OCI-LY7 (cell line): ENCODE results near the gene DHPS. TPM values are rescaled to one million over a fixed set of nuclear protein-coding genes. Genes with fewer than 3 reads are reported as not detected.
"Not testable (repeated sequence)": the region's sequence is repeated elsewhere in the genome, so short reads cannot be mapped to it uniquely, and the experiment has no call there.

Experiments used
- BruUV-seq: library from RNA; stranded (reverse); fragments of 400-500 nt; replicated peaks from 2 replicates; lab custom pipeline; 2021; lab: Mats Ljungman, UMichigan
- CTCF ChIA-PET: fragments of 300-600 bp; sonication (Branson Sonifier 250); formaldehyde crosslinking; loops from one replicate; lab custom pipeline; 2022; ENCODE audit warnings: antibody characterized with exemption; ENCODE audit not compliant: unreplicated experiment; lab: Charles Lee
- POLR2A ChIA-PET: fragments of 300-600 bp; sonication (Branson Sonifier 250); formaldehyde crosslinking; loops from one replicate; lab custom pipeline; 2022; ENCODE audit warnings: antibody characterized with exemption; lab: Charles Lee
- DNase-seq: peaks from one replicate; pipeline ENCODE4 v3.0.0-alpha.2; 2015; ENCODE audit warnings: low spot score
- H2AFZ ChIP-seq: fragments of 200-600 bp; sonication (generic), shearing (Covaris generic); 2 replicates; pipeline ENCODE4 v1.6.1; 2014; ENCODE audit warnings: mild to moderate bottlenecking, antibody characterized with exemption, low read length, moderate library complexity
- H3K27ac ChIP-seq: fragments of 200-600 bp; sonication (generic); 2 replicates; pipeline ENCODE4 v1.5.1; 2014; ENCODE audit warnings: mixed run types, low read depth, mild to moderate bottlenecking, moderate library complexity, low read length, inconsistent platforms; ENCODE audit not compliant: poor library complexity, severe bottlenecking
- H3K36me3 ChIP-seq: fragments of 200-600 bp; sonication (generic); 2 replicates; pipeline ENCODE4 v1.6.1; 2014; ENCODE audit warnings: mild to moderate bottlenecking, antibody characterized with exemption, low read length, moderate library complexity, mixed read lengths; ENCODE audit not compliant: insufficient read depth
- H3K4me1 ChIP-seq: fragments of 200-600 bp; sonication (generic); 2 replicates; pipeline ENCODE4 v1.5.1; 2014; ENCODE audit warnings: mild to moderate bottlenecking, low read length; ENCODE audit not compliant: insufficient read depth, poor library complexity, severe bottlenecking
- H3K4me2 ChIP-seq: fragments of 200-600 bp; sonication (generic); 2 replicates; pipeline ENCODE4 v1.6.1; 2014; ENCODE audit warnings: mild to moderate bottlenecking, low read length
- H3K4me3 ChIP-seq: fragments of 200-600 bp; sonication (generic); 2 replicates; pipeline ENCODE4 v1.5.1; 2014; ENCODE audit warnings: mild to moderate bottlenecking, low read depth, low read length; ENCODE audit not compliant: poor library complexity, severe bottlenecking
- H3K79me2 ChIP-seq: fragments of 200-600 bp; sonication (generic); 2 replicates; pipeline ENCODE4 v1.6.1; 2016; ENCODE audit warnings: low read depth, mild to moderate bottlenecking, low read length, moderate library complexity, mixed read lengths; ENCODE audit not compliant: insufficient read depth
- H3K9me2 ChIP-seq: fragments of 200-600 bp; sonication (generic); 2 replicates; pipeline ENCODE4 v1.6.1; 2016; ENCODE audit warnings: mild to moderate bottlenecking, low read length, mixed read lengths; ENCODE audit not compliant: insufficient read depth
- H3K9me3 ChIP-seq: fragments of 200-600 bp; sonication (generic); 2 replicates; pipeline ENCODE4 v1.6.1; 2014; ENCODE audit warnings: mild to moderate bottlenecking, mixed run types, low read length, mixed read lengths
- H4K20me1 ChIP-seq: fragments of 200-600 bp; sonication (generic); 2 replicates; pipeline ENCODE4 v1.6.1; 2014; ENCODE audit warnings: mild to moderate bottlenecking, antibody characterized with exemption, low read length, moderate library complexity, mixed read lengths; ENCODE audit not compliant: insufficient read depth
- CTCF ChIP-seq: fragments of 200-600 bp; sonication (generic); conservative IDR thresholded peaks from 2 replicates; pipeline ENCODE4 v1.5.1; 2014; ENCODE audit warnings: mild to moderate bottlenecking, antibody characterized with exemption, low read length, moderate library complexity, mixed read lengths
- EZH2phosphoT487 ChIP-seq: fragments of 200-600 bp; sonication (generic); IDR thresholded peaks from 2 replicates; pipeline ENCODE4 v1.6.1; 2018; ENCODE audit warnings: low read depth, borderline replicate concordance, mild to moderate bottlenecking, mixed run types, antibody characterized with exemption, low read length, moderate library complexity, mixed read lengths
- intact Hi-C: fragments of 100-400 bp; cut with micrococcal nuclease; formaldehyde crosslinking; loops from one replicate; pipeline ENCODE4 v1.10.0; 2022; ENCODE audit not compliant: unreplicated experiment
- total RNA-seq, 2 experiments: library from RNA; depleted of rRNA in 1 of 2; stranded (reverse); fragments of >200 nt in 1 of 2; shearing (Covaris generic) in 1 of 2; gene quantifications; 2 replicates each; pipeline ENCODE4 v1.2.3, GENCODE V29; 2014 to 2022

DHPS gene
- total RNA-seq, 2 experiments from 2014 or later = 101 to 102 TPM

- no peak overlapping the region for H3K4me2 ChIP-seq
- POLR2A ChIA-PET = no interaction called here
- peaks cover 96% of the 10 kb centered on the region for H3K36me3 ChIP-seq
- no peaks in the 10 kb centered on the region for H3K79me2 ChIP-seq
- TF ChIP-seq EZH2phosphoT487 (no peak), CTCF (no peak)
- no peaks in the 10 kb centered on the region for H3K9me2 ChIP-seq
- no peak overlapping the region for H3K4me3 ChIP-seq
- CTCF ChIA-PET = interaction anchor here (0.5 to 0.6 kb wide), 3 partner anchors 15 to 352 kb away, joined by 3 read pairs; no protein-coding TSS in a partner anchor
- DNase-seq = peak; percentile 83
- no peak overlapping the region for H2AFZ ChIP-seq
- intact Hi-C loops = no loop called here
- H3K4me1 ChIP-seq = no peaks in the 10 kb centered on the region
- BruUV-seq = no TSS peak
- no peaks in the 10 kb centered on the region for H4K20me1 ChIP-seq
- no peak overlapping the region for H3K27ac ChIP-seq
- H3K9me3 ChIP-seq = no peaks in the 10 kb centered on the region
Observed at GRCh38 chr19:12703046-12703445, 21.4 kb upstream of the DHPS start.

GRCh38 chr19:12701596-12702282 is 20.1 kb upstream of the DHPS start:
- no peaks in the 10 kb centered on the region for H3K9me2 ChIP-seq
- TF ChIP-seq CTCF (no peak), EZH2phosphoT487 (no peak)
- CTCF ChIA-PET = no interaction called here
- H3K27ac ChIP-seq = no peak overlapping the region
- no peaks in the 10 kb centered on the region for H3K79me2 ChIP-seq
- POLR2A ChIA-PET = no interaction called here
- intact Hi-C loops = no loop called here
- no peaks in the 10 kb centered on the region for H3K9me3 ChIP-seq
- H2AFZ ChIP-seq = no peak overlapping the region
- H3K4me1 ChIP-seq = peaks cover 12% of the 10 kb centered on the region
- H3K4me2 ChIP-seq = no peak overlapping the region
- no peak for DNase-seq
- BruUV-seq = no TSS peak
- H3K4me3 ChIP-seq = no peak overlapping the region
- H3K36me3 ChIP-seq = peaks cover 90% of the 10 kb centered on the region
- no peaks in the 10 kb centered on the region for H4K20me1 ChIP-seq

GRCh38 chr19:12698138-12698537 is 16.5 kb upstream of the DHPS start:
- no peak overlapping the region for H3K4me2 ChIP-seq
- POLR2A ChIA-PET = no interaction called here

GRCh38 chr19:12697425-12697824 is 15.7 kb upstream of the DHPS start:
- BruUV-seq, intact Hi-C loops, H3K79me2 ChIP-seq, H4K20me1 ChIP-seq, DNase-seq, H3K9me3 ChIP-seq, H2AFZ ChIP-seq, H3K9me2 ChIP-seq, CTCF ChIA-PET: not testable (repeated sequence)
- H3K4me1 ChIP-seq = peaks cover 13% of the 10 kb centered on the region
- H3K27ac ChIP-seq = peak overlapping the region; percentile 87
- H3K4me2 ChIP-seq = peak overlapping the region; percentile 88
- peaks cover 51% of the 10 kb centered on the region for H3K36me3 ChIP-seq
- POLR2A ChIA-PET = interaction anchor here (0.7 to 1.9 kb wide), 2 partner anchors 16 to 25 kb away, joined by 3 to 5 read pairs; partner anchors contain the start of gene DHPS
- peak overlapping the region; percentile 87 for H3K4me3 ChIP-seq

More at GRCh38 chr19:12698138-12698537, 16.5 kb upstream of the DHPS start:
- no peaks in the 10 kb centered on the region for H3K79me2 ChIP-seq
- intact Hi-C loops = no loop called here
- no TSS peak for BruUV-seq
- no peaks in the 10 kb centered on the region for H3K9me3 ChIP-seq
- H3K36me3 ChIP-seq = peaks cover 55% of the 10 kb centered on the region
- H3K9me2 ChIP-seq = no peaks in the 10 kb centered on the region
- H3K4me3 ChIP-seq = no peak overlapping the region
- H3K27ac ChIP-seq = no peak overlapping the region
- peaks cover 13% of the 10 kb centered on the region for H3K4me1 ChIP-seq
- CTCF ChIA-PET = no interaction called here
- TF ChIP-seq EZH2phosphoT487 (no peak), CTCF (no peak)
- H4K20me1 ChIP-seq = no peaks in the 10 kb centered on the region
- no peak overlapping the region for H2AFZ ChIP-seq
- DNase-seq = no peak
